Parathyroid adenoma (tissue), 2 donors: ENCODE results near the gene MED7.

Source experiments
- H2AFZ ChIP-seq: fragments of 300-600 bp; sonication (generic); one replicate; pipeline ENCODE4 v1.7.0; 2017; ENCODE audit warnings: antibody characterized with exemption, mild to moderate bottlenecking
- H3K27ac ChIP-seq: fragments of 300-600 bp; sonication (generic); one replicate; pipeline ENCODE4 v1.7.0; 2017
- H3K27me3 ChIP-seq: fragments of 300-600 bp; sonication (generic); one replicate; pipeline ENCODE4 v1.7.0; 2017; ENCODE audit warnings: low read length; ENCODE audit not compliant: control insufficient read depth, insufficient read depth
- H3K36me3 ChIP-seq: fragments of 300-600 bp; sonication (generic); one replicate; pipeline ENCODE4 v1.7.0; 2017; ENCODE audit warnings: low read length; ENCODE audit not compliant: control insufficient read depth, insufficient read depth
- H3K4me1 ChIP-seq: fragments of 300-600 bp; sonication (generic); one replicate; pipeline ENCODE4 v1.7.0; 2017; ENCODE audit warnings: control low read depth
- H3K4me2 ChIP-seq: fragments of 300-600 bp; sonication (generic); one replicate; pipeline ENCODE4 v1.7.0; 2017; ENCODE audit warnings: low read length
- H3K4me3 ChIP-seq: fragments of 300-600 bp; sonication (generic); one replicate; pipeline ENCODE4 v1.7.0; 2017; ENCODE audit warnings: low read depth, low read length
- H3K79me2 ChIP-seq: fragments of 300-600 bp; sonication (generic); one replicate; pipeline ENCODE4 v1.7.0; 2017; ENCODE audit warnings: control low read depth
- H3K9ac ChIP-seq: fragments of 300-600 bp; sonication (generic); one replicate; pipeline ENCODE4 v1.7.0; 2017; ENCODE audit warnings: mild to moderate bottlenecking
- H3K9me3 ChIP-seq: fragments of 300-600 bp; sonication (generic); one replicate; pipeline ENCODE4 v1.7.0; 2017; ENCODE audit warnings: low read length; ENCODE audit not compliant: control insufficient read depth
- CTCF ChIP-seq: fragments of 300-600 bp; sonication (generic); IDR thresholded peaks from one replicate; pipeline ENCODE4 v1.7.0; 2017; ENCODE audit warnings: antibody characterized with exemption, mild to moderate bottlenecking
- donor health status: primary hyperparathyroidism.

The MED7 gene

GRCh38 chr5:157178966-157179365 is 36.3 kb upstream of the MED7 start:
- Histone ChIP-seq H3K27me3 (no peaks in the 10 kb centered on the region), H3K4me3 (no peak overlapping the region), H3K27ac (no peak overlapping the region), H2AFZ (no peak overlapping the region), H3K36me3 (no peaks in the 10 kb centered on the region), H3K9ac (no peak overlapping the region), H3K79me2 (no peaks in the 10 kb centered on the region), H3K4me2 (no peak overlapping the region), H3K4me1 (no peaks in the 10 kb centered on the region), H3K9me3 (no peaks in the 10 kb centered on the region)
- no peak for TF ChIP-seq CTCF

- no peaks in the 10 kb centered on the region for H3K27me3 ChIP-seq
- no peak overlapping the region for H3K4me2 ChIP-seq
- H3K79me2 ChIP-seq: no peaks in the 10 kb centered on the region
- H3K27ac ChIP-seq: no peak overlapping the region
- no peaks in the 10 kb centered on the region for H3K4me1 ChIP-seq
- H3K36me3 ChIP-seq: no peaks in the 10 kb centered on the region
- H2AFZ ChIP-seq: no peak overlapping the region
- no peaks in the 10 kb centered on the region for H3K9me3 ChIP-seq
- no peak for TF ChIP-seq CTCF
- no peak overlapping the region for H3K4me3 ChIP-seq
- H3K9ac ChIP-seq: no peak overlapping the region
These were observed 35.3 kb upstream of the MED7 start for GRCh38 chr5:157177953-157178352.

GRCh38 chr5:157175071-157175612 is 32.5 kb upstream of the MED7 start:
- Histone ChIP-seq H3K27ac (no peak overlapping the region), H3K4me2 (no peak overlapping the region), H3K9ac (no peak overlapping the region), H3K27me3 (no peaks in the 10 kb centered on the region), H3K36me3 (no peaks in the 10 kb centered on the region), H3K4me3 (no peak overlapping the region), H3K9me3 (no peaks in the 10 kb centered on the region), H3K79me2 (no peaks in the 10 kb centered on the region), H2AFZ (no peak overlapping the region), H3K4me1 (no peaks in the 10 kb centered on the region)
- no peak for TF ChIP-seq CTCF

- Histone ChIP-seq H3K9me3 (no peaks in the 10 kb centered on the region), H3K4me2 (no peak overlapping the region), H3K27ac (no peak overlapping the region), H3K27me3 (no peaks in the 10 kb centered on the region), H3K79me2 (no peaks in the 10 kb centered on the region), H2AFZ (no peak overlapping the region), H3K36me3 (no peaks in the 10 kb centered on the region), H3K4me3 (no peak overlapping the region), H3K9ac (no peak overlapping the region), H3K4me1 (no peaks in the 10 kb centered on the region)
- no peak for TF ChIP-seq CTCF
These were observed 29.7 kb upstream of the MED7 start for GRCh38 chr5:157172403-157172802.

- no peak overlapping the region for H3K9ac ChIP-seq
- no peak overlapping the region for H3K4me2 ChIP-seq
- H3K79me2 ChIP-seq: no peaks in the 10 kb centered on the region
- no peaks in the 10 kb centered on the region for H3K36me3 ChIP-seq
- H3K4me1 ChIP-seq: no peaks in the 10 kb centered on the region
- H3K27ac ChIP-seq: no peak overlapping the region
- H2AFZ ChIP-seq: no peak overlapping the region
- no peaks in the 10 kb centered on the region for H3K9me3 ChIP-seq
- H3K4me3 ChIP-seq: no peak overlapping the region
- no peak for TF ChIP-seq CTCF
- no peaks in the 10 kb centered on the region for H3K27me3 ChIP-seq
These were observed 25.6 kb upstream of the MED7 start for GRCh38 chr5:157168286-157168685.
